Esophagus squamous epithelium (tissue), 4 donors: Measurements from ENCODE around the gene CLTCL1.

ENCODE experiments used
- POLR2A ChIP-seq, 4 donors: fragments of 450-650 bp; IDR thresholded peaks; one replicate each; pipeline ENCODE4 v1.6.1; 2017; ENCODE audit warnings: antibody characterized with exemption in 4 of 4, mild to moderate bottlenecking in 4 of 4, moderate library complexity in 3 of 4
- TF ChIP-seq, protein P1 (sequence below), 6 experiments: fragments of 450-650 bp in 4 of 6; fragments of 200-600 bp in 2 of 6; sonication (generic) in 2 of 6; IDR thresholded peaks; one replicate each; pipeline ENCODE4 v1.5.1; 2016 to 2019; ENCODE audit warnings: antibody characterized with exemption in 6 of 6, mild to moderate bottlenecking in 4 of 6, moderate library complexity in 4 of 6

DNA sequence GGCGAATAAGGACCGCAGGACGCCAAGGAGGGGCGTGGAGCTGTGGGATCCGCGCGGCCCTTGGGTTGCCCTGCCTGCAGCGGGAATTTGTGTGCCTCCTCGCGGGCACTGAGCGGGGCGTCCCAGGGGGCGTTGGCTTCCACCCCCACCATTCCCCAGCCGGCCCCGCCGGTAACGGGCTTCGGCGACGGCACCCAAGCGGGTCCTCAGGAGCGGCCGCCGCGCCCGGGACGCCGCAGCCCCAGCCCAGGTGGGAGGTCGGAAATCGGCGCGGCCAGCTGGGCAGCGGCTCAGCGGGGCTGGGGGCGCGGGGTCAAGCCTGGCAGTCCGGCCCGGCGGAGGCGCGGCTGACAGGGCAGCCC is 320 bp downstream of the CLTCL1 start:
- TF ChIP-seq, protein P1, sequence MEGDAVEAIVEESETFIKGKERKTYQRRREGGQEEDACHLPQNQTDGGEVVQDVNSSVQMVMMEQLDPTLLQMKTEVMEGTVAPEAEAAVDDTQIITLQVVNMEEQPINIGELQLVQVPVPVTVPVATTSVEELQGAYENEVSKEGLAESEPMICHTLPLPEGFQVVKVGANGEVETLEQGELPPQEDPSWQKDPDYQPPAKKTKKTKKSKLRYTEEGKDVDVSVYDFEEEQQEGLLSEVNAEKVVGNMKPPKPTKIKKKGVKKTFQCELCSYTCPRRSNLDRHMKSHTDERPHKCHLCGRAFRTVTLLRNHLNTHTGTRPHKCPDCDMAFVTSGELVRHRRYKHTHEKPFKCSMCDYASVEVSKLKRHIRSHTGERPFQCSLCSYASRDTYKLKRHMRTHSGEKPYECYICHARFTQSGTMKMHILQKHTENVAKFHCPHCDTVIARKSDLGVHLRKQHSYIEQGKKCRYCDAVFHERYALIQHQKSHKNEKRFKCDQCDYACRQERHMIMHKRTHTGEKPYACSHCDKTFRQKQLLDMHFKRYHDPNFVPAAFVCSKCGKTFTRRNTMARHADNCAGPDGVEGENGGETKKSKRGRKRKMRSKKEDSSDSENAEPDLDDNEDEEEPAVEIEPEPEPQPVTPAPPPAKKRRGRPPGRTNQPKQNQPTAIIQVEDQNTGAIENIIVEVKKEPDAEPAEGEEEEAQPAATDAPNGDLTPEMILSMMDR (IDR thresholded peaks at IDR 0.05): no peak
- no peak for TF ChIP-seq POLR2A (IDR thresholded peaks at IDR 0.05)
